HepG2 (cell line): ENCODE results near the gene TNFRSF18. TPM values are rescaled to one million over a fixed set of nuclear protein-coding genes. Genes with fewer than 3 reads are reported as not detected.

Experiments used
- ATAC-seq: fragments of 200-7000 bp; cut with Tn5 transposase; 3 replicates; pipeline ENCODE4 v1.9.1; 2020; ENCODE audit warnings: mild to moderate bottlenecking, moderate library complexity
- BruUV-seq: library from RNA; stranded (reverse); fragments of 400-500 nt; replicated peaks from 2 replicates; lab custom pipeline; 2021; lab: Mats Ljungman, UMichigan
- CTCF ChIA-PET: fragments of 300-600 bp; formaldehyde crosslinking; extraction: SDS; loops from one replicate; lab custom pipeline; 2021; ENCODE audit warnings: low total read pairs, inconsistent platforms, low intra/inter-chr PET ratio; lab: Yijun Ruan, JAX
- POLR2A ChIA-PET: fragments of 350-600 bp; sonication (Branson Sonifier 250); formaldehyde crosslinking; loops from one replicate; lab custom pipeline; 2020; ENCODE audit warnings: antibody characterized with exemption, inconsistent platforms; lab: Yijun Ruan, JAX
- DNase-seq: peaks from one replicate; pipeline ENCODE4 v3.0.0-alpha.2; 2015; ENCODE audit warnings: low spot score
- FAIRE-seq: peaks from 3 replicates; lab custom pipeline; 2011; peaks lifted over from hg19 to GRCh38; lab: Jason Lieb, UNC
- H2AFZ ChIP-seq: one replicate; pipeline ENCODE4 v1.6.1; 2011; ENCODE audit warnings: low read length, inconsistent platforms
- H3K27ac ChIP-seq: fragments of 300-600 bp; 3 replicates; pipeline ENCODE4 v1.8.0; 2011; ENCODE audit warnings: mixed run types, mild to moderate bottlenecking, mixed read lengths, low read length, inconsistent platforms; ENCODE audit not compliant: insufficient read depth; ENCODE audit errors: extremely low read length
- H3K27me3 ChIP-seq, 2 experiments: fragments of 200-600 bp in 1 of 2; 2 replicates in 1 of 2; 3 replicates in 1 of 2; pipeline versions ENCODE4 v1.6.0 to v1.8.0; 2011; ENCODE audit warnings: low read length in 2 of 2, mild to moderate bottlenecking in 2 of 2, moderate library complexity in 2 of 2, inconsistent platforms in 1 of 2; ENCODE audit not compliant: insufficient read depth in 2 of 2, control insufficient read depth in 1 of 2
- H3K36me3 ChIP-seq, 2 experiments: fragments of 200-600 bp in 1 of 2; replicated peaks in 1 of 2; 2 replicates in 1 of 2; 3 replicates in 1 of 2; pipeline versions ENCODE4 v1.5.1 to v1.8.0; 2011; ENCODE audit warnings: low read length in 2 of 2, inconsistent platforms in 1 of 2; ENCODE audit not compliant: insufficient read depth in 2 of 2, control insufficient read depth in 1 of 2
- H3K4me1 ChIP-seq: 2 replicates; pipeline ENCODE4 v1.5.1; 2012; ENCODE audit warnings: low read length, inconsistent platforms; ENCODE audit not compliant: insufficient read depth
- H3K4me2 ChIP-seq: 2 replicates; pipeline ENCODE4 v1.6.0; 2011; ENCODE audit warnings: low read depth, low read length, inconsistent platforms
- H3K4me3 ChIP-seq, 3 experiments: fragments of 200-600 bp in 1 of 3; sonication (generic), shearing (Covaris generic) in 1 of 3; replicated peaks in 1 of 3; 2 replicates each; pipeline ENCODE4 v1.5.1; 2011 to 2016; ENCODE audit warnings: low read length in 3 of 3, inconsistent platforms in 2 of 3, low read depth in 2 of 3, mild to moderate bottlenecking in 2 of 3, control low read depth in 1 of 3, mixed read lengths in 1 of 3; ENCODE audit not compliant: insufficient read depth in 1 of 3
- H3K79me2 ChIP-seq: one replicate; pipeline ENCODE4 v1.6.1; 2011; ENCODE audit warnings: low read length, inconsistent platforms; ENCODE audit not compliant: insufficient read depth
- H3K9ac ChIP-seq: 2 replicates; pipeline ENCODE4 v1.6.0; 2011; ENCODE audit warnings: mild to moderate bottlenecking, low read depth, low read length, inconsistent platforms; ENCODE audit not compliant: insufficient read depth
- H3K9me3 ChIP-seq: 2 replicates; pipeline ENCODE4 v1.5.1; 2012; ENCODE audit warnings: mild to moderate bottlenecking, low read length
- H4K20me1 ChIP-seq: 2 replicates; pipeline ENCODE4 v1.6.0; 2011; ENCODE audit warnings: inconsistent platforms, mild to moderate bottlenecking, low read length, moderate library complexity; ENCODE audit not compliant: insufficient read depth
- AGO1 ChIP-seq: fragments of 200-400 bp; formaldehyde crosslinking; IDR thresholded peaks from 2 replicates; pipeline ENCODE4 v1.6.1; 2017; ENCODE audit warnings: mild to moderate bottlenecking, low read depth, low read length, moderate library complexity; ENCODE audit not compliant: poor library complexity, severe bottlenecking
- AKAP8 ChIP-seq: sonication (generic); formaldehyde crosslinking; IDR thresholded peaks from 2 replicates; pipeline ENCODE4 v1.5.1; 2020; ENCODE audit warnings: mild to moderate bottlenecking, missing genetic modification reagents
- HNF4A ChIP-seq: sonication (generic); formaldehyde crosslinking; IDR thresholded peaks from 2 replicates; pipeline ENCODE4 v1.4.0; 2020; ENCODE audit warnings: missing genetic modification reagents
- HNRNPLL ChIP-seq: fragments of 200-400 bp; formaldehyde crosslinking; IDR thresholded peaks from 2 replicates; pipeline ENCODE4 v1.6.1; 2017; ENCODE audit warnings: mild to moderate bottlenecking, low read depth, low read length; ENCODE audit not compliant: poor library complexity, severe bottlenecking
- NONO ChIP-seq, 2 experiments: fragments of 450-650 bp in 1 of 2; sonication (generic) in 1 of 2; formaldehyde crosslinking in 1 of 2; IDR thresholded peaks in 1 of 2; conservative IDR thresholded peaks in 1 of 2; 2 replicates each; pipeline versions ENCODE4 v1.6.1 to v1.8.0; 2017 to 2022; ENCODE audit warnings: mild to moderate bottlenecking in 1 of 2, missing genetic modification reagents in 1 of 2, moderate library complexity in 1 of 2
- PCBP1 ChIP-seq: fragments of 200-400 bp; formaldehyde crosslinking; IDR thresholded peaks from 2 replicates; pipeline ENCODE4 v1.6.1; 2017; ENCODE audit warnings: mild to moderate bottlenecking, low read depth, low read length, borderline replicate concordance
- ZBTB38 ChIP-seq: sonication (generic); formaldehyde crosslinking; IDR thresholded peaks from 2 replicates; pipeline ENCODE4 v1.5.1; 2020; ENCODE audit warnings: mild to moderate bottlenecking, missing genetic modification reagents
- ZFP91 ChIP-seq: sonication (generic); formaldehyde crosslinking; IDR thresholded peaks from 2 replicates; pipeline ENCODE4 v1.9.0; 2022; ENCODE audit warnings: missing genetic modification reagents, mild to moderate bottlenecking, borderline replicate concordance
- ZFX ChIP-seq: sonication (generic); formaldehyde crosslinking; IDR thresholded peaks from 2 replicates; pipeline ENCODE4 v1.4.0; 2020; ENCODE audit warnings: mild to moderate bottlenecking, low read depth, missing genetic modification reagents, moderate library complexity
- ZMYM2 ChIP-seq: sonication (generic); formaldehyde crosslinking; IDR thresholded peaks from 2 replicates; pipeline ENCODE4 v1.8.0; 2022; ENCODE audit warnings: mild to moderate bottlenecking, missing genetic modification reagents
- WGBS: methylation state at CpG from one replicate; pipeline ENCODE4 v1.1.6; 2017; ENCODE audit warnings: low lambda C conversion rate; 5-methylcytosine and 5-hydroxymethylcytosine counted together
- in situ Hi-C: cut with HindIII; loops from 2 replicates; pipeline ENCODE4 v1.10.0; 2017; ENCODE audit warnings: low pct_unique_long_range_greater_than_20kb; ENCODE audit not compliant: extremely low pct_ligation_motif_present
- intact Hi-C: fragments of 100-400 bp; cut with micrococcal nuclease; formaldehyde crosslinking; loops from one replicate; pipeline ENCODE4 v1.10.0; 2022; ENCODE audit not compliant: unreplicated experiment
- polyA plus RNA-seq, 8 experiments: library from polyadenylated mRNA; depleted of rRNA in 3 of 8; stranded (reverse) in 7 of 8; unstranded in 1 of 8; fragments of >200 nt; fragmentation: Illumina TruSeq in 4 of 8; extraction: Trizol in 4 of 8; gene quantifications; 2 replicates each; pipeline versions ENCODE4 v1.2.1 to v1.2.3, GENCODE V29; 2011 to 2016; ENCODE audit warnings: low read depth in 4 of 8, missing spikeins in 1 of 8, mixed read lengths in 1 of 8; ENCODE audit not compliant: insufficient read depth in 1 of 8
- total RNA-seq, 5 experiments: library from RNA; depleted of rRNA; stranded (reverse); fragments of >200 nt; fragmentation: Illumina TruSeq; extraction: Trizol; gene quantifications; 2 replicates each; pipeline ENCODE4 v1.2.3, GENCODE V29; 2016; ENCODE audit warnings: low read depth in 1 of 5
- TF ChIP-seq, protein P1 (sequence below): sonication (generic); formaldehyde crosslinking; IDR thresholded peaks from 2 replicates; pipeline ENCODE4 v1.5.0; 2020; ENCODE audit warnings: missing genetic modification reagents, mild to moderate bottlenecking, borderline replicate concordance
- TF ChIP-seq, protein P2 (sequence below): sonication (generic); formaldehyde crosslinking; IDR thresholded peaks from 2 replicates; pipeline ENCODE4 v1.5.0; 2020; ENCODE audit warnings: missing genetic modification reagents
- TF ChIP-seq, protein P3 (sequence below): sonication (generic); formaldehyde crosslinking; conservative IDR thresholded peaks from 2 replicates; pipeline ENCODE4 v1.8.1; 2023; ENCODE audit warnings: missing genetic modification reagents

The TNFRSF18 gene
- total and polyA plus RNA-seq, 2 of the 13 experiments (the other 11 are each of a cell fraction or from before 2014, with no cell fraction given): not detected

DNA sequence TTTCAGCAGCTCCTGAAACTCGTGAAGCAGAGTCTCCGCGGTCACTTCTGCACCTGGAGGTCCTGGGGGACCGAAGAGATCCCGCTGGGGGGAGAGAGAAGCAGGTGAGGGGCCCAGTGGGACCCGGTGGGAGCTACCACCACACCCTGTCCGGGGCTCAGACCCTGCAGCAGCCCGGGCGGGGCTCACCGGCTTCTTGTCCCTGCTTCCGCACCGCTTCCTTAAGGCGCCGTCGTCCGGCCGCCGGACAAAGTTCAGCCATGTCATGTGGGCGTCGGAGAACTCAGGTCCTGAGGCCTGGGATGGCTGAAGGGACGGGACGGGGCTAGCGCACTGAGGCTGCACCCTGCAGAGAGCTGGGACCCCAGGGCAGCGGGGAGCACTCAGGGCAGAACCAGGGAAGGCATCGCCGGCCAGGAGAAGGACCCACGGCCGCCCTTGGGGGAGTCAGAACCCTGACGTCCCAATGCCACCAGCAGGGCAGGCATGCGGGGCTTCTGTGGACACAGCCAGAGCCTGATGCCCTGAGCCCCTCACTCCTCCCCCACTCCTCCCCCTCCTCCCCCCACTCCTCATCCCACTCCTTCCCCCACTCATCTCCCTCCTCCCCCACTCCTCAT, 37.9 kb upstream of the TNFRSF18 start (continued):
- TF ChIP-seq ZFP91 (CRISPR knock-in tag) (peak; percentile 15; the same call in 1 of the 2 replicates), PCBP1 (peak; percentile 96), AKAP8 (peak; percentile 73; the same call in 1 of the 2 replicates), HNF4A (CRISPR knock-in tag) (0 out of 2 replicates have a peak, but pooled peaks have one; percentile 21), HNRNPLL (peak; percentile 17), ZMYM2 (CRISPR knock-in tag) (peak; percentile 40; the same call in 1 of the 2 replicates), NONO (IDR thresholded peaks at IDR 0.05) (no peak), NONO (CRISPR knock-in tag; conservative IDR thresholded peaks at IDR 0.05) (0 out of 2 replicates have a peak, but pooled peaks have one; percentile 3)
- TF ChIP-seq, protein P1, sequence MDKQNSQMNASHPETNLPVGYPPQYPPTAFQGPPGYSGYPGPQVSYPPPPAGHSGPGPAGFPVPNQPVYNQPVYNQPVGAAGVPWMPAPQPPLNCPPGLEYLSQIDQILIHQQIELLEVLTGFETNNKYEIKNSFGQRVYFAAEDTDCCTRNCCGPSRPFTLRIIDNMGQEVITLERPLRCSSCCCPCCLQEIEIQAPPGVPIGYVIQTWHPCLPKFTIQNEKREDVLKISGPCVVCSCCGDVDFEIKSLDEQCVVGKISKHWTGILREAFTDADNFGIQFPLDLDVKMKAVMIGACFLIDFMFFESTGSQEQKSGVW: no peak

GRCh38 chr1:1243807-1244191, 37.4 kb upstream of the TNFRSF18 start:
- DNase-seq: no peak
- Histone ChIP-seq H3K4me2 (peak overlapping the region; percentile 67), H3K9me3 (no peaks in the 10 kb centered on the region), H3K4me3 (peak overlapping the region in 2 of 3 experiments; percentile 15 to 52; a peak in 2 of 6 replicates), H2AFZ (no peak overlapping the region), H3K4me1 (peaks cover 32% of the 10 kb centered on the region), H3K9ac (no peak overlapping the region), H3K79me2 (no peaks in the 10 kb centered on the region), H4K20me1 (no peaks in the 10 kb centered on the region), H3K27me3 (no peaks in the 10 kb centered on the region), H3K36me3 (no peaks in the 10 kb centered on the region), H3K27ac (no peak overlapping the region)
- FAIRE-seq: no peak
- ChIA-PET CTCF (no interaction called here), POLR2A (no interaction called here)
- no TSS peak for BruUV-seq
- intact Hi-C loops: no loop called here
- in situ Hi-C loops: no loop called here
- peak; percentile 12 for ATAC-seq
- WGBS: 17% methylated on average over 7 of the region's 23 CpGs
- TF ChIP-seq ZFX (CRISPR knock-in tag): peak; percentile 26; the same call in 1 of the 2 replicates
- peak; percentile 88 for TF ChIP-seq AGO1
- peak; percentile 41; the same call in 1 of the 2 replicates for TF ChIP-seq ZBTB38 (CRISPR knock-in tag)
- TF ChIP-seq AKAP8: peak; percentile 96
- TF ChIP-seq, protein P2, sequence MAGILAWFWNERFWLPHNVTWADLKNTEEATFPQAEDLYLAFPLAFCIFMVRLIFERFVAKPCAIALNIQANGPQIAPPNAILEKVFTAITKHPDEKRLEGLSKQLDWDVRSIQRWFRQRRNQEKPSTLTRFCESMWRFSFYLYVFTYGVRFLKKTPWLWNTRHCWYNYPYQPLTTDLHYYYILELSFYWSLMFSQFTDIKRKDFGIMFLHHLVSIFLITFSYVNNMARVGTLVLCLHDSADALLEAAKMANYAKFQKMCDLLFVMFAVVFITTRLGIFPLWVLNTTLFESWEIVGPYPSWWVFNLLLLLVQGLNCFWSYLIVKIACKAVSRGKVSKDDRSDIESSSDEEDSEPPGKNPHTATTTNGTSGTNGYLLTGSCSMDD (CRISPR knock-in tag): no peak
- 0 out of 2 replicates have a peak, but pooled peaks have one; percentile 3 for TF ChIP-seq ZFP91 (CRISPR knock-in tag)
- TF ChIP-seq, protein P3, sequence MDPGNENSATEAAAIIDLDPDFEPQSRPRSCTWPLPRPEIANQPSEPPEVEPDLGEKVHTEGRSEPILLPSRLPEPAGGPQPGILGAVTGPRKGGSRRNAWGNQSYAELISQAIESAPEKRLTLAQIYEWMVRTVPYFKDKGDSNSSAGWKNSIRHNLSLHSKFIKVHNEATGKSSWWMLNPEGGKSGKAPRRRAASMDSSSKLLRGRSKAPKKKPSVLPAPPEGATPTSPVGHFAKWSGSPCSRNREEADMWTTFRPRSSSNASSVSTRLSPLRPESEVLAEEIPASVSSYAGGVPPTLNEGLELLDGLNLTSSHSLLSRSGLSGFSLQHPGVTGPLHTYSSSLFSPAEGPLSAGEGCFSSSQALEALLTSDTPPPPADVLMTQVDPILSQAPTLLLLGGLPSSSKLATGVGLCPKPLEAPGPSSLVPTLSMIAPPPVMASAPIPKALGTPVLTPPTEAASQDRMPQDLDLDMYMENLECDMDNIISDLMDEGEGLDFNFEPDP (CRISPR knock-in tag): no peak
